OCI-LY7 (cell line): ENCODE measurements around the gene IGFBP1.

ENCODE experiments used
- EZH2phosphoT487 ChIP-seq: fragments of 200-600 bp; sonication (generic); IDR thresholded peaks from 2 replicates; pipeline ENCODE4 v1.6.1; 2018; ENCODE audit warnings: low read depth, borderline replicate concordance, mild to moderate bottlenecking, mixed run types, antibody characterized with exemption, low read length, moderate library complexity, mixed read lengths
- TF ChIP-seq, protein P1 (sequence below): fragments of 200-600 bp; sonication (generic); conservative IDR thresholded peaks from 2 replicates; pipeline ENCODE4 v1.5.1; 2014; ENCODE audit warnings: mild to moderate bottlenecking, antibody characterized with exemption, low read length, moderate library complexity, mixed read lengths

- TF ChIP-seq, protein P1, sequence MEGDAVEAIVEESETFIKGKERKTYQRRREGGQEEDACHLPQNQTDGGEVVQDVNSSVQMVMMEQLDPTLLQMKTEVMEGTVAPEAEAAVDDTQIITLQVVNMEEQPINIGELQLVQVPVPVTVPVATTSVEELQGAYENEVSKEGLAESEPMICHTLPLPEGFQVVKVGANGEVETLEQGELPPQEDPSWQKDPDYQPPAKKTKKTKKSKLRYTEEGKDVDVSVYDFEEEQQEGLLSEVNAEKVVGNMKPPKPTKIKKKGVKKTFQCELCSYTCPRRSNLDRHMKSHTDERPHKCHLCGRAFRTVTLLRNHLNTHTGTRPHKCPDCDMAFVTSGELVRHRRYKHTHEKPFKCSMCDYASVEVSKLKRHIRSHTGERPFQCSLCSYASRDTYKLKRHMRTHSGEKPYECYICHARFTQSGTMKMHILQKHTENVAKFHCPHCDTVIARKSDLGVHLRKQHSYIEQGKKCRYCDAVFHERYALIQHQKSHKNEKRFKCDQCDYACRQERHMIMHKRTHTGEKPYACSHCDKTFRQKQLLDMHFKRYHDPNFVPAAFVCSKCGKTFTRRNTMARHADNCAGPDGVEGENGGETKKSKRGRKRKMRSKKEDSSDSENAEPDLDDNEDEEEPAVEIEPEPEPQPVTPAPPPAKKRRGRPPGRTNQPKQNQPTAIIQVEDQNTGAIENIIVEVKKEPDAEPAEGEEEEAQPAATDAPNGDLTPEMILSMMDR, result no peak
- TF ChIP-seq EZH2phosphoT487, result no peak
Measured at GRCh38 chr7:45897042-45897690, 8.9 kb downstream of the IGFBP1 start.
